GM21526 (cell line): ENCODE measurements around the gene GPR15LG.

Experiments
- ATAC-seq: cut with Tn5 transposase; IDR thresholded peaks from one replicate; pipeline ENCODE4 v1.9.1; 2021; ENCODE audit warnings: moderate library complexity; ENCODE audit not compliant: unreplicated experiment, low FRiP score

Gene GPR15LG

GRCh38 chr10:84211566-84211965, 38.0 kb downstream of the GPR15LG start:
- ATAC-seq: no peak

- ATAC-seq: no peak
Observed at GRCh38 chr10:84212014-84212413, 38.4 kb downstream of the GPR15LG start.

- no peak for ATAC-seq
Observed at GRCh38 chr10:84213076-84213475, 39.5 kb downstream of the GPR15LG start.

- peak; percentile 20 for ATAC-seq
Observed at GRCh38 chr10:84214046-84214572, 40.5 kb downstream of the GPR15LG start.

GRCh38 chr10:84214612-84215235, 41.1 kb downstream of the GPR15LG start:
- ATAC-seq: peak; percentile 86

GRCh38 chr10:84216834-84217233, 43.2 kb downstream of the GPR15LG start:
- no peak for ATAC-seq

GRCh38 chr10:84217746-84218145, 44.1 kb downstream of the GPR15LG start:
- ATAC-seq: no peak

DNA sequence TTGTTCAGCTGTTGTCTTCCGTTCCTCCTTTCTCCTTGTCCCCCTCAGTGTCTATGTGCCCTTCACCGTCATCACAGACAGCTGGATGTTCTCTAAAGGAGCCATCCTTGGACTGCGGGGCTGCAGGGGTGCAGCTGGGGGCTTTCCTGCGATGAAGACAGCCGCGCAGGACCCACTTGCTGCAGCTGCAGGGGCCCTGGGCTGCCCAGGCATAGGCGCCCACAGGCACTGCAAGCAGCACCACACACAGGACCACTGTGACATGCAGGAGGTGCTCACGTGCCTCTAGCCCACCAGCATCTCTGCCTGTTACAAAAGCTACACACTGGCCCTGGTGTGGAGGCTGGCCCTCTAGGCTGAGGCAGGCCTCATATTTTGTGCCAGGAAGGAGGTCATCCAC, 48.3 kb downstream of the GPR15LG start:
- no peak for ATAC-seq

DNA sequence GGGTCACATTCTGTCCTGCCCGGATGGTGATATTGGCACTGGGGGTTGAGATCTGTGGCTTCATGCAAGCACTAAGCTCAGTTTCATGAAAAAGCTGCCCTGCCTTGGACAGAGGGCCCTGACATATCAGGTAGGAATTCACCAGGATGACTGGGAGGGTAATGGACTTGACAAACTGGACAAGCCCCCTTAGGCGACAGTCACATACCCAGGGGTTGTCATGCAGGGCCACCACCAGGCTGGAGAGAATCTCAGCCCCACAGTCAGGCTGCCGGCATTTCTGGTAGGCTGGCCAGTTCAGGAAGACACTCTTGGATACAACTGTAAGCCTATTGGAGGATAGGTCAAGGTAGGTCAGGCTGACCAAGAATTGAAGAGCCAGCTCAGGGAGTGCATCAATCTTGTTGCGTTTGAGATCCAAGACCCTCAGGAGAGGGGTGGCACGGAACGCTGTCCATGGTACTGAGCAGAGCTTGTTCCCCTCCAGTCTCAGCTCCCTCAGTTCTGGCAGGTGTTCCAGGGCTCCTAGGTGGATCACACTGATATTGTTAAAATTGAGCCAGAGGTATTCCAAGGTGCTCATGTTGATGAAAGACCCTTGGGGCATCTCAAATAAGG, 50.9 kb downstream of the GPR15LG start:
- ATAC-seq: no peak

DNA sequence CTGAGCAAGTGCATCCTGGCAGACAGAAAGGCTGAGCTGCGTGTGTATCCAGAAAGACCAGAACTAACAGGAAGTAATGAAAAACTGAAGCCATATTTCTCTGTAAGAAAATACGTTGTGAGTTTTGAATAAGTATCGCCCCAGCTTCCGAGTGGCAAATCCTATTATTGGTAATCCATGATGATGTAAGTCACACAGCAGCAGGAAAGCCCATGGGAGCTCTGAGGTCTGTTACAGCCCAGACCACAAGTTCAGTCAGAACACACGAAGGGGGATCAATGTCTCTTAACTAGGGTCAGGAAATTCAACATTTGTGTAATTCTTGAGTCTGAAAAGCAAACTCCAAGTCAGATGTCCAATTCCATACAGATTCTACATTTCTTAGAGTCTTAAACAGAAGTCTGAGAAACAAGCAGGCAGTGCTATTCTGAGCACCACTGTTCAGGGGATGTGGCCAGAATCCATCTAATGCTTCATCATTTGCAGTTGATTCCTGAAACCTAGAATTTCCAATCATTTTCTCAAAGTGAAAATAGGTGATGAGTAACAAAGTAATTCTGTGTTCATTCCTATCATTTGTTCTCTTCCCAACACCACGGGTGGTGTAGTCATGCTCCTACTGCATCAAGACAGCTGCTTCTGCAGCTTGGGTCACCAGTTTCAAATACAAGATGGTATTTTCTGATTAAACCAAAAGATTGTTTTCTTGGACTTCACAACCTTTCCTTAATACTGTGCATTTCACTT, 52.0 kb downstream of the GPR15LG start, which contains the start of gene LRIT2:
TSS of gene LRIT2 (minus strand) at position 118 of the 747 bp plus-strand sequence. CDS start at position 94, 24 bp downstream.
- ATAC-seq: no peak

GRCh38 chr10:84226616-84227015, 53.0 kb downstream of the GPR15LG start:
- ATAC-seq: no peak

DNA sequence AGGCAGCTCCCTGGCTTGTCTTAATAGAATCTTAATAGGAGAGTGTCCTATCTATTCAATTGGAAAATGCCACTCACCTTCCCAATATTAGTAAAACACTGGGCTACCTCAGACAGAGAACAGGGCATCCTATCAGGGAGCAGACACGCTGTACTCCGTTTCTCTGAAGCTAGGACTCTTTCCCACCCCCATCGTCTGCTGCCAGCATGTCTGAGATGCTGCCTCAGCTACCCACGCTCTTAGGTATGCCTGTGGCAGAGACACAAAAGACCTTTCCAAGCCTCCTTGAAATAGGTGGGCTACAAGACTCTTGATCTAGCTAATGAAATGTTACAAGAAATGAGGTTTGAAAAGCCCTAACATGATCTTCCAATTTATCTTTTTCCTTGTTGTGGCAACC, 54.2 kb downstream of the GPR15LG start:
- no peak for ATAC-seq

GRCh38 chr10:84230359-84230758, 56.8 kb downstream of the GPR15LG start:
- no peak for ATAC-seq

GRCh38 chr10:84232376-84232775, 58.8 kb downstream of the GPR15LG start:
- ATAC-seq: no peak

GRCh38 chr10:84233940-84234339, 60.3 kb downstream of the GPR15LG start:
- ATAC-seq: no peak

DNA sequence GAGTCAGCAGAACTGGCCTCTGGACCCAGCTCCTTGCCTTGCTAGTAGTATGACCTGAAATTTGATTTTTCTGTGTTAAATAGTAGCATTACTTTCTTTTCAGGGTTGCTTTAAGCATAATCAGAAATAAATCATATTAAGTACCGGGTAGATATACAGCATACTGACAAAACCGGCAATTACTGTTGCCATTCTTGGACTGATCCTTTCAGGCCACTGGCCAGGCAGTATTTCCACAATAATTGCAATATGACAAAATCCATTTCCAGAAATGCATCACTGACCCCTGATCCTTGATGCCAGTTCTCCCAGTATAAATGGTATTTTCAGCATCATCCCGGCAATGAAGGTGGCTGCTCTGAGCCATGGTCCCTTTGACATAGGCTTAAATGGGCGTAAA, 60.9 kb downstream of the GPR15LG start:
- ATAC-seq: no peak
